Upper lobe of right lung (tissue), 1 donor: ENCODE results near the gene TTPAL. TPM values are rescaled to one million over a fixed set of nuclear protein-coding genes. Genes with fewer than 3 reads are reported as not detected.

Experiments
- ATAC-seq: fragments of 200-7000 bp; cut with Tn5 transposase; one replicate; pipeline ENCODE4 v1.9.1; 2020; ENCODE audit warnings: mild to moderate bottlenecking, moderate library complexity
- DNase-seq: peaks from one replicate; pipeline ENCODE4 v3.0.0-alpha.2; 2020
- H3K27ac ChIP-seq: fragments of 200-600 bp; one replicate; pipeline ENCODE4 v1.8.0; 2022
- H3K27me3 ChIP-seq: fragments of 200-600 bp; one replicate; pipeline ENCODE4 v1.8.0; 2022; ENCODE audit warnings: mild to moderate bottlenecking
- H3K36me3 ChIP-seq: fragments of 200-600 bp; one replicate; pipeline ENCODE4 v1.8.0; 2022
- H3K4me1 ChIP-seq: fragments of 200-600 bp; one replicate; pipeline ENCODE4 v1.8.0; 2022
- H3K4me3 ChIP-seq: fragments of 200-600 bp; one replicate; pipeline ENCODE4 v1.8.0; 2022; ENCODE audit warnings: mild to moderate bottlenecking
- H3K9me3 ChIP-seq: fragments of 200-600 bp; one replicate; pipeline ENCODE4 v1.8.0; 2022
- intact Hi-C: fragments of 100-400 bp; cut with DNase I; formaldehyde crosslinking; loops from one replicate; pipeline ENCODE4 v1.11.0; 2022
- total RNA-seq: library from RNA; stranded (reverse); fragmentation: NEBNext Ultra II Directional; extraction: Animal tissue kit (Norgen Biotek cat#: 25700); gene quantifications from one replicate; pipeline ENCODE4 v1.2.1, GENCODE V29; 2021
- TF ChIP-seq, protein P1 (sequence below): fragments of 200-600 bp; IDR thresholded peaks from one replicate; pipeline ENCODE4 v1.8.0; 2022; ENCODE audit warnings: antibody characterized with exemption
- donor health status: DM: no; HTN: yes; CAD: no; lungs with severe emphysema.

TTPAL gene
- total RNA-seq, 1 donor from 2014 or later, result 8.0 TPM

DNA sequence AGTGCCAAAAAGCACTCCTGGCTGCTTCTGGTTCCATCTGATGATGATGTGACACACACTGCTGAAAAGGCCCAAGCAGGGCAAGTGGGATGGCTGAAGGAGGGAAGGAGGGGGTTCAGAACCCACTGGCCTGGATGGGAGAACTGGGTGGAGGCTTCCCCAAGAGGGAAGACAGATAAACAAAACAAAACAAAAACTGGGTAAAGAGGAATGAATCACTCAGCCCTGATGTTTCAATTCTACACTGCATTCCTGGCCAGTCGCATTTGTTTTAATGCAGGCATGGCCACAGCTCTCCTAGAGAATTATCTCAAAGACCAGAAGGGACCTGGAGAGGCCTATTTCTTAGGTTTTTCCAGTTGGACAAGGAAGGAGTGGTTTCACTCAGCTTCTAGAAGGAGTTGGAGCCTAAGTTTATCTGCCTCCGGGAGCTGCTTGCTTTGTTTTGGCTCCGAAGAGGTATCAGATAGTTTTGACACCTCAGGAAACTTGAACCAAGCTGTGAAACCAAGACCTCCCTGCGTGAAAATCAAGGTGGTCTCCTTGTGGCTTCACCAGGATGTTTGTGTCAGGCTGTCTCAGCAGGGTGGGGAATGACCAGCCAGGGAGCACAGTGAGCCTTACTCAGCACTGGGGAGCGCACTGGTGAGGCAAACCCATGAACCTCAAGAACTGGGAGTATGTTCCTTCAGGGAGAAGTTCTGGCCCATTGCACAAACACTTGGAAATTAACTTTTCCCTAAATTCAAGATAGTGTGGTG lies 16.1 kb downstream of the TTPAL start:
- DNase-seq, result no peak
- no peak overlapping the region for H3K4me3 ChIP-seq
- TF ChIP-seq, protein P1, sequence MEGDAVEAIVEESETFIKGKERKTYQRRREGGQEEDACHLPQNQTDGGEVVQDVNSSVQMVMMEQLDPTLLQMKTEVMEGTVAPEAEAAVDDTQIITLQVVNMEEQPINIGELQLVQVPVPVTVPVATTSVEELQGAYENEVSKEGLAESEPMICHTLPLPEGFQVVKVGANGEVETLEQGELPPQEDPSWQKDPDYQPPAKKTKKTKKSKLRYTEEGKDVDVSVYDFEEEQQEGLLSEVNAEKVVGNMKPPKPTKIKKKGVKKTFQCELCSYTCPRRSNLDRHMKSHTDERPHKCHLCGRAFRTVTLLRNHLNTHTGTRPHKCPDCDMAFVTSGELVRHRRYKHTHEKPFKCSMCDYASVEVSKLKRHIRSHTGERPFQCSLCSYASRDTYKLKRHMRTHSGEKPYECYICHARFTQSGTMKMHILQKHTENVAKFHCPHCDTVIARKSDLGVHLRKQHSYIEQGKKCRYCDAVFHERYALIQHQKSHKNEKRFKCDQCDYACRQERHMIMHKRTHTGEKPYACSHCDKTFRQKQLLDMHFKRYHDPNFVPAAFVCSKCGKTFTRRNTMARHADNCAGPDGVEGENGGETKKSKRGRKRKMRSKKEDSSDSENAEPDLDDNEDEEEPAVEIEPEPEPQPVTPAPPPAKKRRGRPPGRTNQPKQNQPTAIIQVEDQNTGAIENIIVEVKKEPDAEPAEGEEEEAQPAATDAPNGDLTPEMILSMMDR, result no peak
- H3K36me3 ChIP-seq, result peaks cover 97% of the 10 kb centered on the region
- ATAC-seq, result no peak
- H3K27ac ChIP-seq, result no peak overlapping the region
- peaks cover 12% of the 10 kb centered on the region for H3K4me1 ChIP-seq
- H3K9me3 ChIP-seq, result no peaks in the 10 kb centered on the region
- no peaks in the 10 kb centered on the region for H3K27me3 ChIP-seq
- intact Hi-C loops, result no loop called here

DNA sequence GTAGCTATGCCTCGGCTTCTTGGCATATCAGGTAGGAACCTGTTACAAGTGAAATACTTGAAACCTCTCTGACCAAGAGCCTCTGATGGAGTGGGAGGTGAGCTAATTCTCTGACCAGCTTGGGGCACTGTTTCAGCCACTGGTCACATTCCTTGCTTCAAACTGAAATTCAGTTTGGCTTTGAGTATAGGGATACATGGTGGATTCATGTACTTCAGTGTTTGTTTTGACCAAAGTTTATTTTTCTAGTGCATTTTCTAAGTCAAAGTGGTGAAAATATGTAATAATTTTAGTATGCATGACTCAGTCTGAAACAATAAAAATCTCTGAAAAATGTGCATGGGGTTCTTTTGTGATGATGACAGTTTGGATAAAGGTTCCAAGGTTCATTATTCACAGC lies 18.6 kb downstream of the TTPAL start:
- Histone ChIP-seq H3K27me3 (no peaks in the 10 kb centered on the region), H3K4me1 (peaks cover 12% of the 10 kb centered on the region), H3K9me3 (no peaks in the 10 kb centered on the region), H3K36me3 (peaks cover 99% of the 10 kb centered on the region), H3K27ac (peak overlapping the region; percentile 65), H3K4me3 (no peak overlapping the region)
- DNase-seq, result no peak
- TF ChIP-seq, protein P1, result no peak
- ATAC-seq, result peak; percentile 75
- intact Hi-C loops, result no loop called here

DNA sequence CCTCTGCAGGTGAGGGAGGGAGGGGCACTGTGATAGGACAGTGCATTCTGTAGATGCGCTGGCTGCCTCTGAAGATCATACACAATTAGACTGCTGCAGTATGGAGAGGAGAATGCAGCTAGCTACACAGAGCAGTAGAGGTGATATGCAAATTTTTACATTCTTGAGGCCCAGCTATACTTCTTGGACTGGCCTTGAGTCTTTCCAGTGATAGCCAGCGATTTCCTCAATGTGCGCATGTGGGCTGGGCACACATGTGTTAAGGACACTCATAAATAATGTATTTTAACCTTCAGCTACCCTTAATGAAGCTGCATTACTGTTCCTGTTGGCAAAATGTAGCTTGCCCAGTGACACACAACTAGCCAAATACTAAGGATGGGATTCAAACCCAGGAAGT lies 19.0 kb downstream of the TTPAL start:
- H3K4me3 ChIP-seq, result no peak overlapping the region
- ATAC-seq (no peak), DNase-seq (no peak)
- TF ChIP-seq, protein P1, result no peak
- no peaks in the 10 kb centered on the region for H3K9me3 ChIP-seq
- H3K27me3 ChIP-seq, result no peaks in the 10 kb centered on the region
- peaks cover 12% of the 10 kb centered on the region for H3K4me1 ChIP-seq
- H3K27ac ChIP-seq, result peak overlapping the region; percentile 65
- H3K36me3 ChIP-seq, result peaks cover 99% of the 10 kb centered on the region
- intact Hi-C loops, result no loop called here

DNA sequence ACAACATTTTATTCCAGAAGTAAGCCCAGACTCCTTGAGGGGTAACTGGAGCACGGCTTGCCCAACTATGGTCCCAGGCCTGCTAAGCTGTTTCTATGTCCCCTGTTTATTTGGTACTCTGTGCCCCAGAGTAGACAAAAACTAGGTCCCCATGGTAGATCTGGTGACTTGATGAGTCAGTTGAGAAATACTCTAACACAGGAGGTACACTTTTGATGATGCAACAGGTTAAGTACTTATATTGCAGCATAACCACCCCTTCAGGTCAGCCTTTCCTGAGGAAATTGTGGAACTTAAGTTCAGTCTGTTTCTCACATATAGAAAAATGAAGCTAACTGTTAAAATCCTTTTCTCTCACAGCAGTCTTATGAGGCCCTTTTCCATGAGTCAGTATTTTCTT lies 19.6 kb downstream of the TTPAL start:
- TF ChIP-seq, protein P1, result no peak
- ATAC-seq (peak; percentile 82), DNase-seq (no peak)
- no peaks in the 10 kb centered on the region for H3K9me3 ChIP-seq
- peaks cover 99% of the 10 kb centered on the region for H3K36me3 ChIP-seq
- H3K27me3 ChIP-seq, result no peaks in the 10 kb centered on the region
- H3K4me1 ChIP-seq, result peaks cover 12% of the 10 kb centered on the region
- peak overlapping the region; percentile 65 for H3K27ac ChIP-seq
- intact Hi-C loops, result no loop called here
- no peak overlapping the region for H3K4me3 ChIP-seq

DNA sequence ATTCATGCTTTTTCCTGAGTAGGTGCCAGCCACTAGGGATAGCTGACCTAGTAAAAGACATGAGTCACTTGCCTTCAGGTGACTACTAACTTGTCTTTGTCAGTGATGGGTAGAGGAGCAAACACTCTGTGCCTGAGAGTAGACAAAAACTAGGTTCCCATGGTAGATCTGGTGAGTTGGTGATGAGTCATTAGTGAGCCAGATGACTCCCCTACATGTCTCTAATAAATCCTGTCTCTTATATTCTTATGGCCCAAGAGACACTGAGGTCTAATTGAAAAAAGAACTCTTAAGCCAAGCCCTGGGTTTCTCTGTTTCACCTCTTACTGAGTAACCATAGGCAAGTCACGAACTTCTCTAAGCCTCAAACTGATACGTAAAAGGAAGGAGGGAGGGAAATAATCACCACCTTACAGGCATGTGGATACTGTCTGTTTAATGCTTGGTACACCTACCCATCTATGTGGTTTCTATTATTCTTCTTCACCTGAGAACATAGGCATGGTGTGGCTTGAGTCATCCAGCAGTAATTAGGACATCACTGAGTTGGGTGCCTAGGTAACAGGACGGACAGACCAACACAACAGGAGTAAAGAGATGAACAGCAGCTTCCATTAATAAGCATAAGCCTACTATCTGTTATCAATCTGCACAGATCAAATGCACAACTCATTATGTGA lies 20.3 kb downstream of the TTPAL start:
- TF ChIP-seq, protein P1, result no peak
- Histone ChIP-seq H3K4me3 (no peak overlapping the region), H3K27me3 (no peaks in the 10 kb centered on the region), H3K27ac (peak overlapping the region; percentile 11), H3K4me1 (peaks cover 12% of the 10 kb centered on the region), H3K36me3 (peaks cover 99% of the 10 kb centered on the region), H3K9me3 (no peaks in the 10 kb centered on the region)
- intact Hi-C loops, result no loop called here
- DNase-seq (no peak), ATAC-seq (no peak)
